HepG2 (cell line): ENCODE results near the gene SLC13A3.

ENCODE experiments used
- POLR2AphosphoS5 ChIP-seq: IDR thresholded peaks from 2 replicates; pipeline ENCODE4 v1.6.1; 2012; ENCODE audit warnings: low read depth, low read length
- RNF2 ChIP-seq: fragments of 450-650 bp; conservative IDR thresholded peaks from 2 replicates; pipeline ENCODE4 v1.6.1; 2016; ENCODE audit warnings: low read depth
- TF ChIP-seq, protein P1 (sequence below): sonication (generic); formaldehyde crosslinking; IDR thresholded peaks from 2 replicates; pipeline ENCODE4 v1.5.0; 2020; ENCODE audit warnings: mild to moderate bottlenecking, missing genetic modification reagents, moderate library complexity
- TF ChIP-seq, protein P2 (sequence below): sonication (generic); formaldehyde crosslinking; IDR thresholded peaks from 2 replicates; pipeline ENCODE4 v1.5.0; 2020; ENCODE audit warnings: missing genetic modification reagents
- TF ChIP-seq, protein P3 (sequence below), 2 experiments: sonication (generic) in 1 of 2; formaldehyde crosslinking in 1 of 2; IDR thresholded peaks; 2 replicates each; pipeline versions ENCODE4 v1.4.0 to v1.6.1; 2018 to 2020; ENCODE audit warnings: missing genetic modification reagents in 2 of 2, borderline replicate concordance in 1 of 2, low read depth in 1 of 2, mild to moderate bottlenecking in 1 of 2, missing biosample characterization in 1 of 2

DNA sequence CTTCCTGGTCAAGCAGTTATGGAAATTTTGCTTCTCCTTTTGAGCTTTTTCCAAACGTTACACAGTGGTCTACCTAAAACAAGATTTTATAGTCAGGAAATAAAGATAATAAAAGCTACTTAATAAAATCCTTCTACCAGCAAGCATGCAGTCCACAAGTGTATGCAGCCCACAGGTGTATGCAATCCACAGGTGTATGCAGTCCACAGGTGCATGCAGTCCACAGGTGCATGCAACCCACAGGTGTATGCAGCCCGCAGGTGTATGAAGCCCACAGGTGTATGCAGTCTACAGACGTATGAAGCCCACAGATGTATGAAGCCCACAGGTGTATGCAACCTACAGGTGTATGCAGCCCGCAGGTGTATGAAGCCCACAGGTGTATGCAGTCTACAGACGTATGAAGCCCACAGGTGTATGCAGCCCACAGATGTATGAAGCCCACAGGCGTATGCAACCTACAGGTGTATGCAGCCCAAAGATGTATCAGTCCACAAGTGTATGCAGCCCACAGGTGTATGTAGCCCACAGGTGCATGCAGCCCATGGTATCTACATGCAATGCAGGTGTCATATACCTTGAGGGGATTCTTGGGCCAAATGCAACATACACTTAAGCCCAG, 74.4 kb downstream of the SLC13A3 start:
- TF ChIP-seq RNF2 (no peak), POLR2AphosphoS5 (no peak)
- TF ChIP-seq, protein P1, sequence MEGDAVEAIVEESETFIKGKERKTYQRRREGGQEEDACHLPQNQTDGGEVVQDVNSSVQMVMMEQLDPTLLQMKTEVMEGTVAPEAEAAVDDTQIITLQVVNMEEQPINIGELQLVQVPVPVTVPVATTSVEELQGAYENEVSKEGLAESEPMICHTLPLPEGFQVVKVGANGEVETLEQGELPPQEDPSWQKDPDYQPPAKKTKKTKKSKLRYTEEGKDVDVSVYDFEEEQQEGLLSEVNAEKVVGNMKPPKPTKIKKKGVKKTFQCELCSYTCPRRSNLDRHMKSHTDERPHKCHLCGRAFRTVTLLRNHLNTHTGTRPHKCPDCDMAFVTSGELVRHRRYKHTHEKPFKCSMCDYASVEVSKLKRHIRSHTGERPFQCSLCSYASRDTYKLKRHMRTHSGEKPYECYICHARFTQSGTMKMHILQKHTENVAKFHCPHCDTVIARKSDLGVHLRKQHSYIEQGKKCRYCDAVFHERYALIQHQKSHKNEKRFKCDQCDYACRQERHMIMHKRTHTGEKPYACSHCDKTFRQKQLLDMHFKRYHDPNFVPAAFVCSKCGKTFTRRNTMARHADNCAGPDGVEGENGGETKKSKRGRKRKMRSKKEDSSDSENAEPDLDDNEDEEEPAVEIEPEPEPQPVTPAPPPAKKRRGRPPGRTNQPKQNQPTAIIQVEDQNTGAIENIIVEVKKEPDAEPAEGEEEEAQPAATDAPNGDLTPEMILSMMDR (CRISPR knock-in tag), result no peak
- TF ChIP-seq, protein P2, sequence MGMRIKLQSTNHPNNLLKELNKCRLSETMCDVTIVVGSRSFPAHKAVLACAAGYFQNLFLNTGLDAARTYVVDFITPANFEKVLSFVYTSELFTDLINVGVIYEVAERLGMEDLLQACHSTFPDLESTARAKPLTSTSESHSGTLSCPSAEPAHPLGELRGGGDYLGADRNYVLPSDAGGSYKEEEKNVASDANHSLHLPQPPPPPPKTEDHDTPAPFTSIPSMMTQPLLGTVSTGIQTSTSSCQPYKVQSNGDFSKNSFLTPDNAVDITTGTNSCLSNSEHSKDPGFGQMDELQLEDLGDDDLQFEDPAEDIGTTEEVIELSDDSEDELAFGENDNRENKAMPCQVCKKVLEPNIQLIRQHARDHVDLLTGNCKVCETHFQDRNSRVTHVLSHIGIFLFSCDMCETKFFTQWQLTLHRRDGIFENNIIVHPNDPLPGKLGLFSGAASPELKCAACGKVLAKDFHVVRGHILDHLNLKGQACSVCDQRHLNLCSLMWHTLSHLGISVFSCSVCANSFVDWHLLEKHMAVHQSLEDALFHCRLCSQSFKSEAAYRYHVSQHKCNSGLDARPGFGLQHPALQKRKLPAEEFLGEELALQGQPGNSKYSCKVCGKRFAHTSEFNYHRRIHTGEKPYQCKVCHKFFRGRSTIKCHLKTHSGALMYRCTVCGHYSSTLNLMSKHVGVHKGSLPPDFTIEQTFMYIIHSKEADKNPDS, result no peak
- TF ChIP-seq, protein P3, sequence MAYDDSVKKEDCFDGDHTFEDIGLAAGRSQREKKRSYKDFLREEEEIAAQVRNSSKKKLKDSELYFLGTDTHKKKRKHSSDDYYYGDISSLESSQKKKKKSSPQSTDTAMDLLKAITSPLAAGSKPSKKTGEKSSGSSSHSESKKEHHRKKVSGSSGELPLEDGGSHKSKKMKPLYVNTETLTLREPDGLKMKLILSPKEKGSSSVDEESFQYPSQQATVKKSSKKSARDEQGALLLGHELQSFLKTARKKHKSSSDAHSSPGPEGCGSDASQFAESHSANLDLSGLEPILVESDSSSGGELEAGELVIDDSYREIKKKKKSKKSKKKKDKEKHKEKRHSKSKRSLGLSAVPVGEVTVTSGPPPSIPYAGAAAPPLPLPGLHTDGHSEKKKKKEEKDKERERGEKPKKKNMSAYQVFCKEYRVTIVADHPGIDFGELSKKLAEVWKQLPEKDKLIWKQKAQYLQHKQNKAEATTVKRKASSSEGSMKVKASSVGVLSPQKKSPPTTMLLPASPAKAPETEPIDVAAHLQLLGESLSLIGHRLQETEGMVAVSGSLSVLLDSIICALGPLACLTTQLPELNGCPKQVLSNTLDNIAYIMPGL (CRISPR knock-in tag; IDR thresholded peaks at IDR 0.05; ENCODE audit: borderline replicate concordance in 1 of 2, low read depth in 1 of 2), result no peak
